ENCODE results near the gene RACK1. TPM values are rescaled to one million over a fixed set of nuclear protein-coding genes. Genes with fewer than 3 reads are reported as not detected.
A peak's percentile ranks its signal among the peaks of the same experiment; 100 is the strongest.

RACK1 gene
- polyA plus RNA-seq, 1 donor (not counting 4 experiments of a cell fraction or from before 2014, with no cell fraction given): 3,291 TPM

- Histone ChIP-seq H3K9me3 (ENCODE audit: control insufficient read depth, low read depth, low read length) (no peaks in the 10 kb centered on the region), H3K9me1 (ENCODE audit: control insufficient read depth, extremely low read depth, insufficient read depth, low read length) (peaks cover 4% of the 10 kb centered on the region), H4K20me1 (ENCODE audit: control insufficient read depth, extremely low read depth, insufficient read depth, low read length) (no peaks in the 10 kb centered on the region), H3K4me3 (ENCODE audit: control insufficient read depth in 2 of 3, extremely low read depth in 1 of 3, insufficient read depth in 2 of 3, low read depth in 1 of 3, low read length in 3 of 3) (peak overlapping the region; percentile 85 to 88 (median 87)), H3K27me3 (ENCODE audit: control insufficient read depth, extremely low read depth, insufficient read depth, low read length) (no peaks in the 10 kb centered on the region), H2AFZ (ENCODE audit: control insufficient read depth, low read length) (no peak overlapping the region), H3K9ac (ENCODE audit: control insufficient read depth, extremely low read depth, insufficient read depth, low read length) (peak overlapping the region; percentile 87), H3K27ac (ENCODE audit: control insufficient read depth, insufficient read depth, low read length) (no peak overlapping the region), H3K4me2 (ENCODE audit: control insufficient read depth, extremely low read depth, insufficient read depth, low read depth, low read length) (peak overlapping the region; percentile 94), H3K36me3 (ENCODE audit: control insufficient read depth in 2 of 2, extremely low read depth in 1 of 2, insufficient read depth in 2 of 2, low read length in 2 of 2) (peaks cover 13 to 14% of the 10 kb centered on the region in 2 experiments), H3K79me2 (ENCODE audit: control insufficient read depth, insufficient read depth, low read length) (peaks cover 24% of the 10 kb centered on the region), H3K4me1 (ENCODE audit: control insufficient read depth, extremely low read depth, insufficient read depth, low read length) (peaks cover 17% of the 10 kb centered on the region)
- FAIRE-seq (no peak), DNase-seq (ENCODE audit: low read depth, low spot score) (no peak)
- TF ChIP-seq CTCF (optimal IDR thresholded peaks at IDR 0.05 in 1 of 3, IDR thresholded peaks at IDR 0.05 in 1 of 3, conservative IDR thresholded peaks at IDR 0.05 in 1 of 3; ENCODE audit: extremely low read depth in 1 of 3, insufficient read depth in 2 of 3, low read length in 3 of 3): no peak
- no peak for TF ChIP-seq EZH2 (IDR thresholded peaks at IDR 0.05; ENCODE audit: low read length)
- dilution Hi-C loops (cut with MboI; ENCODE audit: extremely low pct_ligation_motif_present, low sequenced_read_pairs): no loop called here
Observed at GRCh38 chr5:181224390-181225229, 19.1 kb downstream of the RACK1 start.

- Histone ChIP-seq H3K9ac (ENCODE audit: control insufficient read depth, extremely low read depth, insufficient read depth, low read length) (peak overlapping the region; percentile 87), H3K9me1 (ENCODE audit: control insufficient read depth, extremely low read depth, insufficient read depth, low read length) (peaks cover 4% of the 10 kb centered on the region), H3K27ac (ENCODE audit: control insufficient read depth, insufficient read depth, low read length) (peak overlapping the region; percentile 88), H3K36me3 (ENCODE audit: control insufficient read depth in 2 of 2, extremely low read depth in 1 of 2, insufficient read depth in 2 of 2, low read length in 2 of 2) (peaks cover 10 to 13% of the 10 kb centered on the region in 2 experiments), H3K4me3 (ENCODE audit: control insufficient read depth in 2 of 3, extremely low read depth in 1 of 3, insufficient read depth in 2 of 3, low read depth in 1 of 3, low read length in 3 of 3) (peak overlapping the region; percentile 85 to 88 (median 87)), H4K20me1 (ENCODE audit: control insufficient read depth, extremely low read depth, insufficient read depth, low read length) (no peaks in the 10 kb centered on the region), H3K4me2 (ENCODE audit: control insufficient read depth, extremely low read depth, insufficient read depth, low read depth, low read length) (peak overlapping the region; percentile 94), H3K79me2 (ENCODE audit: control insufficient read depth, insufficient read depth, low read length) (peaks cover 24% of the 10 kb centered on the region), H2AFZ (ENCODE audit: control insufficient read depth, low read length) (peak overlapping the region; percentile 35), H3K9me3 (ENCODE audit: control insufficient read depth, low read depth, low read length) (no peaks in the 10 kb centered on the region), H3K4me1 (ENCODE audit: control insufficient read depth, extremely low read depth, insufficient read depth, low read length) (peaks cover 17% of the 10 kb centered on the region), H3K27me3 (ENCODE audit: control insufficient read depth, extremely low read depth, insufficient read depth, low read length) (no peaks in the 10 kb centered on the region)
- FAIRE-seq (no peak), DNase-seq (ENCODE audit: low read depth, low spot score) (no peak)
- TF ChIP-seq CTCF (optimal IDR thresholded peaks at IDR 0.05 in 1 of 3, IDR thresholded peaks at IDR 0.05 in 1 of 3, conservative IDR thresholded peaks at IDR 0.05 in 1 of 3; ENCODE audit: extremely low read depth in 1 of 3, insufficient read depth in 2 of 3, low read length in 3 of 3) (no peak), EZH2 (IDR thresholded peaks at IDR 0.05; ENCODE audit: low read length) (no peak)
- dilution Hi-C loops (cut with MboI; ENCODE audit: extremely low pct_ligation_motif_present, low sequenced_read_pairs): no loop called here
Observed at GRCh38 chr5:181223729-181224389, 19.8 kb downstream of the RACK1 start.
